Measurements from ENCODE around the gene KCTD11.

The KCTD11 gene

GRCh38 chr17:7355053-7355452, 3.1 kb downstream of the KCTD11 start, which contains the start of gene TMEM95:
TSS of gene TMEM95 (plus strand) at chr17:7355156. CDS start at chr17:7355205, 49 bp downstream.
- TF ChIP-seq ISL1 (CRISPR knock-in tag; IDR thresholded peaks at IDR 0.05): no peak
- no peak for TF ChIP-seq ZC3H10 (CRISPR knock-in tag; IDR thresholded peaks at IDR 0.05)
- TF ChIP-seq OSR1 (CRISPR knock-in tag; IDR thresholded peaks at IDR 0.05): no peak
- TF ChIP-seq ZFP3 (CRISPR knock-in tag; IDR thresholded peaks at IDR 0.05): no peak
- no peak for TF ChIP-seq TCF4 (CRISPR knock-in tag; IDR thresholded peaks at IDR 0.05; ENCODE audit: borderline replicate concordance)
- TF ChIP-seq SNAI2 (CRISPR knock-in tag; IDR thresholded peaks at IDR 0.05): no peak
- no peak for TF ChIP-seq CSDC2 (CRISPR knock-in tag; IDR thresholded peaks at IDR 0.05)
- TF ChIP-seq ZFP30 (CRISPR knock-in tag; IDR thresholded peaks at IDR 0.05): no peak
- TF ChIP-seq PPARA (CRISPR knock-in tag; IDR thresholded peaks at IDR 0.05; ENCODE audit: borderline replicate concordance): no peak
- no peak for TF ChIP-seq ZNF70 (CRISPR knock-in tag; IDR thresholded peaks at IDR 0.05)
- no peak for TF ChIP-seq TOX (CRISPR knock-in tag; IDR thresholded peaks at IDR 0.05; ENCODE audit: borderline replicate concordance)

GRCh38 chr17:7355573-7355972, 3.6 kb downstream of the KCTD11 start:
- TF ChIP-seq PATZ1 (CRISPR knock-in tag; IDR thresholded peaks at IDR 0.05; ENCODE audit: borderline replicate concordance) (no peak), ISL1 (CRISPR knock-in tag; IDR thresholded peaks at IDR 0.05) (no peak), ZFP3 (CRISPR knock-in tag; IDR thresholded peaks at IDR 0.05) (no peak), ZFP30 (CRISPR knock-in tag; IDR thresholded peaks at IDR 0.05) (no peak), SNAI2 (CRISPR knock-in tag; IDR thresholded peaks at IDR 0.05) (no peak), ESRRG (CRISPR knock-in tag; IDR thresholded peaks at IDR 0.05) (no peak), RARB (CRISPR knock-in tag; IDR thresholded peaks at IDR 0.05) (no peak)
- no peak for ATAC-seq

More at GRCh38 chr17:7355053-7355452, 3.1 kb downstream of the KCTD11 start, which contains the start of gene TMEM95:
- no peak for ATAC-seq

GRCh38 chr17:7356072-7356549, 4.1 kb downstream of the KCTD11 start:
- TF ChIP-seq ZFP30 (CRISPR knock-in tag; IDR thresholded peaks at IDR 0.05) (no peak), ZNF8 (CRISPR knock-in tag; IDR thresholded peaks at IDR 0.05) (no peak), TOX (CRISPR knock-in tag; IDR thresholded peaks at IDR 0.05; ENCODE audit: borderline replicate concordance) (no peak)
- peak; percentile 60 for ATAC-seq

GRCh38 chr17:7356756-7357155, 4.8 kb downstream of the KCTD11 start:
- no peak for TF ChIP-seq BACH2 (CRISPR knock-in tag; IDR thresholded peaks at IDR 0.05; ENCODE audit: borderline replicate concordance)
- TF ChIP-seq SNAI2 (CRISPR knock-in tag; IDR thresholded peaks at IDR 0.05): no peak
- no peak for TF ChIP-seq POU6F1 (CRISPR knock-in tag; IDR thresholded peaks at IDR 0.05; ENCODE audit: borderline replicate concordance, low read depth)
- no peak for ATAC-seq

- TF ChIP-seq RARB (CRISPR knock-in tag; IDR thresholded peaks at IDR 0.05): no peak
- no peak for TF ChIP-seq BACH2 (CRISPR knock-in tag; IDR thresholded peaks at IDR 0.05; ENCODE audit: borderline replicate concordance)
- TF ChIP-seq ARNTL (CRISPR knock-in tag; IDR thresholded peaks at IDR 0.05; ENCODE audit: borderline replicate concordance, low read depth): no peak
- no peak for TF ChIP-seq CSRNP3 (CRISPR knock-in tag; IDR thresholded peaks at IDR 0.05)
- TF ChIP-seq ZFP30 (CRISPR knock-in tag; IDR thresholded peaks at IDR 0.05): no peak
- no peak for TF ChIP-seq ZNF70 (CRISPR knock-in tag; IDR thresholded peaks at IDR 0.05)
- no peak for TF ChIP-seq ZC3H10 (CRISPR knock-in tag; IDR thresholded peaks at IDR 0.05)
- TF ChIP-seq CSDC2 (CRISPR knock-in tag; IDR thresholded peaks at IDR 0.05): no peak
- TF ChIP-seq PPARA (CRISPR knock-in tag; IDR thresholded peaks at IDR 0.05; ENCODE audit: borderline replicate concordance): no peak
- TF ChIP-seq CREB5 (CRISPR knock-in tag; IDR thresholded peaks at IDR 0.05; ENCODE audit: low read depth): no peak
- ATAC-seq: no peak
These were observed 5.4 kb downstream of the KCTD11 start for GRCh38 chr17:7357381-7357780.
